DMS53 treated with DMSO at 0.1 percent for 48 hours (cell line): ENCODE data around the gene ZNF836.

Experiments
- DNase-seq: peaks from one replicate; lab custom pipeline; 2025; ENCODE audit not compliant: unreplicated experiment; lab: John Stamatoyannopoulos, UW

ZNF836 gene

DNA sequence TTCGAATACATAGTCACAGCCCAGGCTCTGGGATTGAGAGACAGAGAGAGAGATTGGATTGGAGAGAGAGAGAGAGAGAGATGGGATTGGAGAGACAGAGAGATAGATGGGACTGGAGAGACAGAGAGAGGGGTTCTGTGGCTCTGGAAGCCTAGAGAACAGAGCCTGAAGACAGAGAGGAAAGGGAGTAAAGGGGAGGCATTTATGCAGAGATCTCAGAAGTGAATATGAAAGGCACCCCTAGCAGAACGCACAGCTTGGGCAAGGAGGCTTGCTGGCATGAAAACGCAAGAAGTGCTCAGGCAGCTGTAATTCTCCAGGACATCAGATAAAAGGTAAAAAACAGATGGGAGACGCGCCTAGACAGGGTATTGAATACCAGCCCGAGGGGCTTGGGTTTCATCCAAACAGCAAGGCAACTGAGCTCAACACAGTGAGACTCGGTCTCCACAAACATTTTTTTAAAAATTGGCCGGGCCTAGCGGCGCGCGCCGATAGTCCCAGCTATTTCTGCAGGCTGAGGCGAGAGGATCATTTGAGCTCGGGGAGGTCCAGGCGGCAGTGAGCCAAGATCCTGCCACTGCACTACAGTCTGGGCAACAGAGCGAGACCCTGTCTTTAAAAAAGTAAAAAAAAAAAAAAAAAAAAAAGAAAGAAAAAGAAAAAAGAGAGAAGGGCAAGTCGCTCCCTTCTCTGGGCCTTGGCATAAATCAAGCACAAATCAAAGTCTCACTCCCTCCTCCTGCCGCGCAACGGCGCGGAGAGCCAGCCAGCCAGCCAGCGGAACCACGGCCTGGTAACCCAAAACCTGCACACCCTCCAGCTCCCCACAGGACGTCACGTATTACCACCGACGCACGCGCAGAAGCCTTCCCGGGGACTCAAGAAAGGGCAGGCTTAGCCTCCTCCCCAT lies 17.7 kb upstream of the ZNF836 start:
- no peak for DNase-seq

DNA sequence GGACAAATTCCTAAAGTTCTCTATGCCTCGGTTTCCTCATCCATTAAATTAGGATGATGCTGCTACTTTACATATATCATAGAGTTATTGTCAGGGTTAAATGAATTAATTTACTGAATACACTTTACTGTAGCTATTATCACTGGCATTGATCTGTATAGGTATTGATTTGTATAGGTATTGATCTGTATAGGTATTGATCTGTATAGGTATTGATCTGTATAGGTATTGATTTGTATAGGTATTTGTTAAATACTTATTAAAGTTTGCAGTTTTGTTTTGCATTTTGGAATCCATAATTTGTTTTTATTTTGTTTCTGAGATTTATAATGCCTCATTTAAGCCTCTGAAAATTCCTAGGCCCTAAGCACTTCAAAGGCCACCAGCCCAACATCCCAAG lies 16.0 kb upstream of the ZNF836 start:
- DNase-seq: no peak

DNA sequence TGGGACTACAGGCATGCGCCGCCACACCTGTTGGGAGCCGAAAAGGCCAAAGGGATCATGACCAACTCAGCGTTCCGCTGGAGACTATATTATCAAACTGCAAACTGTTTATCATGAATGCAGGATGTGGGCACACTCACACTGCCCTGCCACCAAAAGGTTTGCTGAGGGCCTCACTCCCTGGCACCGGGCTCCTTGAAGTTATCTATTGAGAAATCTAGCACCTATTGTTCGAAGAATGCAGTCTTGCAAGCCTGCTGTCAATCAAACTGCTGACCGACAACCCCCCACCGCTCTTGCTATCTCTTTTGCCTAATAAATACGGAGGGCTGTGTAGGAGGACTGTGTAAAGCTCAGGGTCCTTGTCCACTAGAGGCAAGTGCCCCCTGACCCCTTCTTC lies 5.2 kb upstream of the ZNF836 start:
- DNase-seq: no peak

DNA sequence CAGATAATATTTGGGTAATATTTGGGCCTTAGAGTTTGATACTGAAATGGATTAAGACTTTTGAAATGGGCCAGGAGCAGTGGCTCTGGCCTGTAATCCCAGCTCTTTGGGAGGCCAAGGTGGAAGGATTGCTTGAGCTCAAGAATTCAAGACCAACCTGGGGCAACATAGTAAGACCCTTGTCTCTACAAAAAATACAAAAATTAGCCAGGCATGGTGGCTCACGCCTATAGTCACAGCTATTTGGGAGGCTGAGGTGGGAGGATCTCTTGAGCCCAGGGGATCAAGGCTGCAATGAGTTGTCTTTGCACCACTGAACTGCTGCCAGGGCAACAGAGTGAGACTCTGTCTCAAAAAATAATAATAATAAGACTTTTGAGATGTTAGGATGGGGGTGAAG lies 926 bp upstream of the ZNF836 start:
- no peak for DNase-seq

DNA sequence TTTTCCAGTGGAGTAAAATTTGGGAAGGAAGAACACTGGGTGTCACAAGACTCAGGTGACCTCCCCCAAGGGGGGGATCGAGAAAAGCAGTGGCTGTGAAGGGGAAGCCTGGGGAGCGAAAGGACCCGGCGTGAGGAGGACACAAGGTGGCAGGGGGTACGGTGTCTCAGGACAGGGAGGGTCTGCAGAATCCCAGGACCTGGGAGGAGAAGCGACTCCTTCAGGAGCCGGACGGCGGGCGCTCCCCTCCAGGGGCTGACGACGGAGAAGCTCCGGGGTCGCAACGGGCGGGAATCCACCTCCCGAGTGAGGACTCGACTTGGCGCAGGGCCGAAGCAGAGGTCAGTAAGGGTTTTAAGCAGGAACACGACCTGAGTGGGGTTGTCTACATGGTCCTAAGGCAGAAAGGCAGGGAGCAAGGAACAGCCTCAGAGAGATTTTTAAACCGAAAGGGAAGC lies 529 bp downstream of the ZNF836 start:
- no peak for DNase-seq

DNA sequence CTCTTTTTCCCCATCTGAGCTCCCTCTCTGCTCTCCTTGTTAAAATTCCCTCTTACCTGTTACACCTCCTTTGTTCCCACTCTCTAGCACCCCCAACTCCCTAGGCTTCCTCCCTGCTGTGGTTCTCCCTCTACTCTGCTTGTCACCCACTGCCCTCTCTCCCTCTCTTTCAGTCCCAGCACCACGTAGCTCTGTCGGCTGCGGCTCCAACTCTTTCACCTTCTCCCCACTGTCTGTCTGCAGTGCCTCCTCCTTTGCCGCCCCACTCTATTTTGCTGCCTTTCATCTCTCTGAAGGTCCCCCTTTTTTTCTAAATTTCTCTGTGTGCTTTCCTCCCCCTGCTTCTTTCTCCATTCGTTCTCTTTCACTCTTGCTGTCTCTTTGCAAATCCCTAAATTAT lies 1.1 kb downstream of the ZNF836 start:
- DNase-seq: no peak

DNA sequence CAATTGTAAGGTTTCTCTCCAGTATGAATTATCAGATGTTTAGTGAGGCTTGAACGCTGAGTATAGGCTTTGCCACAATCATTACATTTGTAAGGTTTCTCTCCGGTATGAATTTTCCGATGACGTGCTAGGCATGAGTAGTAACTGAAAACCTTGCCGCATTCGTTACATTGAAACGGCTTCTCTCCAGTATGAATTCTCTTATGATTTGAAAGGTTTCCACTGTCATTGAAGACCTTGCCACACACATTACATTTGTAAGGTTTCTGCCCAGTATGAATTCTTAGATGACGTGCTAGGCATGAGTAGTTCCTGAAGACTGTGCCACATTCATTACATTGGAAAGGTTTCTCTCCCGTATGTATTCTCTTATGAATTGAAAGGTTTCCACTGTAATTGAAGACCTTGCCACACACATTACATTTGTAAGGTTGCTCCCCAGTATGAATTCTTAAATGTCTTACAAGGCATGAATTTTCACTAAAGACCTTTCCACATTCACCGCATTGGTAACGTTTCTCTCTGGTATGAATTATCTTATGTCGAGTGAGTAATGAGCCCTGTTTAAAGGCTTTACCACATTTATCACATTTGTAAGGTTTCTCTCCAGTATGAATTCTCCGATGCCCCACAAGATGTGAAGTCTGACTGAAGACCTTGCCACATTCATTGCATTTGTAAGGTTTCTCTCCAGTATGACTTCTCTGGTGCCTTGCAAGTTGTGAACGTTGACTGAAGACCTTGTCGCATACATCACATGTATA lies 15.6 kb downstream of the ZNF836 start:
- DNase-seq: no peak

DNA sequence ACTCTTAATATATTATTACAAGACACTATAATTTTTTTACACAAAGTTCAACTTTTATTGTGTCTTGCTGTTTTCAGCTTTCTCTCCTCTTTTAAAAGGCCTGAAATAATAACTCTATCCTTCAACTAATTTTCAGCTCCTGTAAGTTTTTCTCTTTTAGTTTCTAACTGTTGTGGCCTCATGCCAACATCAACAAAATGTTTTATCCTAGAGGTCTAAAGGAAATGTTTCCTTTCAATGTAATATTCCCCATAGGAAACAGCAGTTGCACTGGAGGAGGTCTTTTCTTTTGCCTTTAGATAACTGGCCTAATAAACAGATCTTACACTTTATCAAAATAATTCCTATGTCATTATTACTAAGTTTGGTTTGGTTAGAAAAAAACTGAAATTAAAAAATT lies 23.2 kb downstream of the ZNF836 start:
- DNase-seq: no peak

DNA sequence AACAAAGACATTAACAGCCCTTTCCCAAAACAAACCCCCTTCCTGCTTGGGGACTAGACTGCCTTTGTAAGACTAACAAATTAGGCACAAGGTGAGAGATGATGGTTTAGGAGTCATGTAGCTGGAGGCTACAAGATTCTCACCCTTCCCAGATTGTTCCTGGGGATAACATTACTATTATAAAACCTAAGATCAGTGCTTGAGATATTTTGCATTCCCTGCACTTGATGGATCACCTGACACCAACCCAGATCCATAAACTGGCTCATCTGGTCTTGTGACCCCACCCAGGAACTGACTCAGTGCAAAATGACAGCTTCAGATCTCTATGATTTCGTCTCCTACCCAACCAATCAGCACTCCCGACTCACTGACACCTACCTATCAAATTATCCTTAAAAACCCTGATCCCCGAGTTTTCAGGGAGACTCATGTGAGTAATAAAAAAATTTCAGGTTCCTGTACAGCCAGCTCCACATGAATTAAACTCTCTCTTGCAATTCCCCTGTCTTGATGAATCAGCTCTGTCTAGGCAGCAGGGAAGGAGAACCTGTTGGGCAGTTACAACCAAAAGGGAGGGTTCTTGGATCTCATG lies 29.3 kb downstream of the ZNF836 start:
- no peak for DNase-seq

DNA sequence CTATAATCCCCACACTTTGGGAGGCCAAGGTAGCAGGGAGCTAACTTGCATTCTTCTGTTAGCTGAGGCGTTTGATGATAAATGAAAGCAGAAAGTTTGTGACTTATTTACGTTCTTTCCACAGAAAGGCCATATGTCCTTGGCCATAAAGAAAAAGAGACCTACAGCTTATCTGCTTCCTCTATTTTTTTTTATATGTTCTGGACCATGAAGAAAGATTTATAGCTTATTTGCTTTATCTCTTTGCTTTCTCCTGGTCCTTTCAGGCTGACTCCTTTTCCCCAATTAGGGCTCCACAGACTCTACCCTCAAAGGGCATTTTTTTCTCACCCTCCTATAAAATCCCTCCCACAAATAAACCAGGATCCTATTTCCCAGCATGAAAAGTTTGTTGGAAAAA lies 30.2 kb downstream of the ZNF836 start:
- DNase-seq: no peak

DNA sequence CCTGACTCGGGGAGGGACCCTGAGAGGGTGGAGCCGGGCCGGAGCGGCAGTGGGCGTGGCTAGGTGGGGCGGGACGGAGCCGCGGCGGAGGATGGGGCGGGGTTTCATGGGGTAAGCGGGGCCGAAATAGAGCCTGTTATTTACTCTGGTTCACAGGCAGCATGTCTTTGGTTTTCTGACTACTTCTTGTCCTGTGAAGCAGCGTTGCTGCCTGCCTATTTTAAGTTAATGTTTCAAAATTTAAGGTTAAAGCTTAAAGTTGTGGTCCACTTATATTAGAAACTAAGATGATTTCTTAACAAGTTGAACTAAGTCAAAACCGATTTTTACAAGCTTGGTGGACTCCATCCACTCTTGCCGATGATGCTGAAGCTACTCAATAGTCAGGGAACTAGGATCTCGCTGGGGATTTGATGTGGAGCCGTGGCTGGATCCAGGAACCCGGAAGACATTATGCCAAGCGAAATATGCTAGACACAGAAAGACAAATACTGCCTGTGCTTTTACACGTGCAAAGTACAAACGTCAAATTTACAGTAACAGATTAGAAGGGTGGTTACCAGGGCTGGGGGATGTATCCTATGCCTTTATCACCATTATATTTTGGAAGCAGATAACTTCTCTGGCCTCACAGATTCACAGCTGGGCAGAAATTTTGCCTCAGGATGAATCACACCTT lies 31.2 kb downstream of the ZNF836 start:
- peak; percentile 64 for DNase-seq

DNA sequence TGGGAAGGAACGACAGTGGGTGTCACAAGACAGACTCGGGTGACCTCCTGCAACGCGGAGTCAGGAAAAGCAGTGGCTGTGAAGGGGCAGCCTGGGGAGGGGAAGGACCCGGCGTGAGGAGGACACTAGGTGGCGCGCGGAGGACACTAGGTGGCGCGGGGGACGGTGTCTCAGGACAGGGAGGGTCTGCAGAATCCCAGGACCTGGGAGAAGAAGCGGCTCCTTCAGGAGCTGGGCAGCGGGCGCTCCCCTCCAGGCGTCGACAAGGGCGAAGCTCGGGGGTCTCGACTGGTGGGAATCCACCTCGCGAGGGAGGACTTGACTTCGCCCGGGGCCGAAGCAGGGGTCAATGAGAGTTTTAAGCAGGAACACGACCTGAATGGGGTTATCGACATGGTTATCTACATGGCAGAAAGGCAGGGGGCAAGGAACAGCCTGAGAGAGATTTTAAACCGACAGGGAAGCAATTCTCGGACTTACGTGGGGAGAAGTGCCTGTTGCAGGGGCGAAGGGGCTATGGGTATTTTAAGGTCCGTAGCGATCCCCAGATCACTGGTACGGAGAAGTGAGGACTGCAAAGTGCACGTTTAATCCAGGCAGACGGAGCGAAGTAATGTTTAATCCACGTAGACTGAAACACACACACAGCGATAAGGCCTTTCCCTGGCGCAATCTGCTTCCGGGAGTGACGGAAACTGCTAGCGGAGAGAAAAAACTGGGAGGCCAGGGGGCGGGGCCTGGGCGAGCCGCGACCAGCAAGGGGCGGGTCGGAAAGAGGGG lies 32.0 kb downstream of the ZNF836 start, which contains the start of gene ZNF616:
ZNF616 (minus strand) TSS at position 687 of the 780 bp plus-strand sequence. CDS start 9,426 bp downstream, outside the sequence.
- peak; percentile 88 for DNase-seq

DNA sequence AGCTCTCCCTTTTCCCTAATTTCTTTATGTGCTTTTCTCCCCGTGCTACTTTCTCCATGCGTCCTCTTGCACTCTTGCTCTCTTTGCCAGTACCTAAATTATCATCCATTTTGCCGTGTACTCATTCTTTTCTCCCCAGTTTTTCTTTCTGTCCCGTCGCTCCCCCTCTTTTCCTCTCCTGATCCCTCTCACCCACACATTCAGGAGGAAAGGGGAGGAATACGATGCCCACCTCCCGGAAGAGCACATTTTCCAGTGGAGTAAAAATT lies 32.5 kb downstream of the ZNF836 start:
- DNase-seq: no peak

DNA sequence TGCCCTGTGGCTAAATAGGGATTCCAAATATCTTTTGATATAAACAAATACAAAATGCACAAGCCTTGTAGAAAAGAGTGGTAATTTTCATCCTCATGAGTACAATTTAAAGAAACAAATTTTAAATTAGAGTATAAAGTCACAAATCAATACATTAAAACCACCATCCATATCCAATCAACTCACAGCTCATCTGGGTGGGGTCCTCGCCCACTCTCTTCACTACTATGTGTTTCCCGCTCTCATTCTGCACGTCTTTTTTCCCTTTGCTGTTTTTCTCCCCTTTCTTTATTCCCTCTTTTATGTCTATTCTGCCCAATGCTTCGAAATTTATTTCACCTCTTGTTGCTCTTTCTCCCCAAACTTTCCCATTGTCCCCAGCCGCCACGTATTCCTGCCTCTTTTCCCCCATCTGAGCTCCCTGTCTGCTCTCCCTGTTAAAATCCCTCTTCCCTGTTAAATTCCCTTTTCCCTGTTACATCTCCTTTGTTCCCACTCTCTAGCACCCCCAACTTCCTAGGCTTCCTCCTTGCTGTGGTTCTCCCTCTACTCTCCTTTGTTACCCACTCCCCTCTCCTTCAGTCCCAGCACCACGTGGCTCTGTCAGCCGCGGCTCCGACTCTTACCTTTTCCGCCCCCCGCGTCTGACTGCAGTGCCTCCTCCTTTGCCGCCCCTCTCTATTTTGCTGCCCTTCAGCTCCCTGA lies 33.0 kb downstream of the ZNF836 start:
- DNase-seq: no peak

DNA sequence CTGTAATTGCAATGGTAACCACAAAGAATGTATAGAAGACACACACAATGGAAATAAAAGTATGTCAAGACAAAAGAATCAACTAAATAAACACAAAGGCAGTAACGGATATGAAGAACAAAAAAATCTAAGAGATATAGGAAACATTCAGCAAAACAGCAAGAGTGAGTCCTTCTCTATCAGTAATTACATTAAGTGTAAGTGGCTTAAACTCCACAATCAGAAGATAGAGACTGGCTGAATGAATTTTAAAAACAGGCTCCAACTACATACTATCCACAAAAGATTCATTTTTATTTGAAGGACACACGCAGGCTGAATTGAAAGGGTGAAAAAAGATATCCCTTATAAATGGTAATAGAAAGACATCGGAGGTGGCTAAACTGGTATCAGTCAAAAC lies 51.1 kb downstream of the ZNF836 start:
- DNase-seq: no peak

DNA sequence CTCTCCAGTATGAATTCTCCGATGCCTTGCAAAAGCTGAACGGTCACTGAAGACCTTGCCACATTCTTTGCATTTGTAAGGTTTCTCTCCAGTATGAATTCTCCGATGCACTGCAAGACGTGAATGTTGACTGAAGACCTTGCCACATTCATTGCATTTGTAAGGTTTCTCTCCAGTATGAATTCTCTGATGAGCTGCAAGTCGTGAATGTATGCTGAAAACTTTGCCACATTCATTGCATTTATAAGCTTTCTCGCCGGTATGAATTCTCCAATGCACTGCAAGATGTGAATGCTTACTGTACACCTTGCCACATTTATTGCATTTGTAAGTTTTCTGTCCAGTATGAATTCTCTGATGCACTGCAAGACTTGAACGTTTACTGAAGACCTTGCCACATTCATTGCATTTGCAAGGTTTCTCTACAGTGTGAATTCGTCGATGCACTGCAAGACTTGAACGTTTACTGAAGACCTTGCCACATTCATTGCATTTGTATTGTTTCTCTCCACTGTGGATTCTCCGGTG lies 55.8 kb downstream of the ZNF836 start:
- no peak for DNase-seq

DNA sequence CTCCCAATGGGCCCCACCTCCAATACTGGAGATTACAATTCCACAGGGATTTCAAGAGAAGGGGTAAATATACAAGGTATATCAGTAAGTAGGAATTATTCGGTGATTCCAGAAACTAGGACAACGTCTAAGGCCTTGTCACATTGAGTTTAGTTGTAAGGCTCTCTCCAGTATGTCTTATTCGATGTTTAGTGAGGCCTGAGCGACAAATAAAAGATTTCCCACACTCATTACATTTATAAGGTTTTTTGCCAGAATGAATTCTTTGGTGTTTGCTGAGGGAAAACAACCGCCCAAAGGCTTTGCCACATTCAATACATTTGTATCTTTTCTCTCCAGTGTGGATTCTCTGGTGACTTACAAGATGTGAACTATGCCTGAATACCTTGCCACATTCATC lies 56.7 kb downstream of the ZNF836 start:
- no peak for DNase-seq

DNA sequence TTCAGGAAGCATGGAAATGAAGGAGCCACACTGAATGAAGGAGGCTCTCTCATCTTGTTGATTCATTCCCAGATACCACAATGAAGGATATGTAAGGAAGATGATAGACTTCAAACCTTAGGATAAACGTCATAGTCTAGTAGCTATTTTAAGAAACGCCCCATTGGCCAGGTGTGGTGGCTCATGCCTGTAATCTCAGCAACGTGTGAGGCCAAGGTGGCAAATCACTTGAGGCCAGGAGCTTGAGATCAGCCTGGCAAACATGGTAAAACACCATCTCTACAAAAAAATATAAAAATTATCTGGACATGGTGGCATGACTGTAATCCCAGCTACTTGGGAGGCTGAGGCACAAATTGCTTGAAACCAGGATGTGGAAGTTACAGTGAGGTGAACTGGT lies 58.8 kb downstream of the ZNF836 start:
- no peak for DNase-seq

DNA sequence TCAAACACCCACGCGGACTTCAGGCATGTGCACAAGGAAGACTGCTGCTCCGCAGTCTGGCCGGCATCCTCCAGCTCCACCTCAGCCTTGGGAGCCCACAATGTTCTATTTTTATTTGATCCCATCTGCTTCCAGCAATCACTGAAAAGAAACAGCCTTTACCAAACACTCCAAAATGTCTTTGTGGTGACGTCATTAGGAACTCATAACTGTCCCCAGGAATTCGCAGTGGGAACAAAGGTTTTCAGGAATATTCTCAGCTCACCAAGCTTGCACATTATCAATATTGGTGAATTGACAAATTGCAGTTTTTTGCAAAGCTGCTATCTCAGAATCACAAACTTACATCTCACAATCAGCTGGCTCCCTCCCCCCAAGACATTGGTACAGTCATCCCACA lies 60.6 kb downstream of the ZNF836 start:
- no peak for DNase-seq
